Activated naive CD4-positive, alpha-beta T cell treated with anti-CD3 and anti-CD28 coated beads, Interleukin-2, amount 50 U/mL, for 24 hours (primary cell): ENCODE data around the gene SLC30A7.
"Not testable (repeated sequence)": the region's sequence is repeated elsewhere in the genome, so short reads cannot be mapped to it uniquely, and the experiment has no call there.

Experiments used
- H3K27ac Mint-ChIP-seq: one replicate; pipeline ENCODE4 v1.8.0; 2021; ENCODE audit warnings: mild to moderate bottlenecking, mixed read lengths
- H3K27me3 Mint-ChIP-seq: one replicate; pipeline ENCODE4 v1.8.0; 2021; ENCODE audit warnings: mixed read lengths
- H3K36me3 Mint-ChIP-seq: one replicate; pipeline ENCODE4 v1.8.0; 2021; ENCODE audit warnings: mixed read lengths
- H3K4me1 Mint-ChIP-seq: one replicate; pipeline ENCODE4 v1.8.0; 2021; ENCODE audit warnings: mixed read lengths
- H3K4me3 Mint-ChIP-seq: one replicate; pipeline ENCODE4 v1.8.0; 2021; ENCODE audit warnings: mild to moderate bottlenecking, mixed read lengths
- H3K9me3 Mint-ChIP-seq: one replicate; pipeline ENCODE4 v1.8.0; 2021; ENCODE audit warnings: mixed read lengths

Gene SLC30A7, protein sequence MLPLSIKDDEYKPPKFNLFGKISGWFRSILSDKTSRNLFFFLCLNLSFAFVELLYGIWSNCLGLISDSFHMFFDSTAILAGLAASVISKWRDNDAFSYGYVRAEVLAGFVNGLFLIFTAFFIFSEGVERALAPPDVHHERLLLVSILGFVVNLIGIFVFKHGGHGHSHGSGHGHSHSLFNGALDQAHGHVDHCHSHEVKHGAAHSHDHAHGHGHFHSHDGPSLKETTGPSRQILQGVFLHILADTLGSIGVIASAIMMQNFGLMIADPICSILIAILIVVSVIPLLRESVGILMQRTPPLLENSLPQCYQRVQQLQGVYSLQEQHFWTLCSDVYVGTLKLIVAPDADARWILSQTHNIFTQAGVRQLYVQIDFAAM

GRCh38 chr1:100895540-100896480, at the start of gene SLC30A7:
SLC30A7 (plus strand) TSS chr1:100896090; CDS start chr1:100896263, 173 bp downstream.
- peak within 1 kb of the TSS; percentile 96 for H3K4me3 Mint-ChIP-seq
- peak within 1 kb of the TSS; percentile 98 for H3K27ac Mint-ChIP-seq
- H3K27me3 Mint-ChIP-seq: no peaks in the 10 kb centered on the region
- H3K36me3 Mint-ChIP-seq: peaks cover 18% of the 10 kb centered on the region
- peaks cover 46% of the 10 kb centered on the region for H3K4me1 Mint-ChIP-seq
- H3K9me3 Mint-ChIP-seq: peaks cover 2% of the 10 kb centered on the region

GRCh38 chr1:100847361-100848082, 48.4 kb upstream of the SLC30A7 start:
- Mint-ChIP-seq H3K9me3 (no peaks in the 10 kb centered on the region), H3K27me3 (peaks cover 24% of the 10 kb centered on the region), H3K4me3 (no peak overlapping the region), H3K36me3 (no peaks in the 10 kb centered on the region), H3K4me1 (no peaks in the 10 kb centered on the region), H3K27ac (no peak overlapping the region)

GRCh38 chr1:100851726-100852125, 44.2 kb upstream of the SLC30A7 start:
- Mint-ChIP-seq H3K4me3 (no peak overlapping the region), H3K36me3 (no peaks in the 10 kb centered on the region), H3K27me3 (peaks cover 24% of the 10 kb centered on the region), H3K4me1 (no peaks in the 10 kb centered on the region), H3K9me3 (no peaks in the 10 kb centered on the region), H3K27ac (no peak overlapping the region)

GRCh38 chr1:100852976-100853375, 42.9 kb upstream of the SLC30A7 start:
- H3K4me1 Mint-ChIP-seq: no peaks in the 10 kb centered on the region

DNA sequence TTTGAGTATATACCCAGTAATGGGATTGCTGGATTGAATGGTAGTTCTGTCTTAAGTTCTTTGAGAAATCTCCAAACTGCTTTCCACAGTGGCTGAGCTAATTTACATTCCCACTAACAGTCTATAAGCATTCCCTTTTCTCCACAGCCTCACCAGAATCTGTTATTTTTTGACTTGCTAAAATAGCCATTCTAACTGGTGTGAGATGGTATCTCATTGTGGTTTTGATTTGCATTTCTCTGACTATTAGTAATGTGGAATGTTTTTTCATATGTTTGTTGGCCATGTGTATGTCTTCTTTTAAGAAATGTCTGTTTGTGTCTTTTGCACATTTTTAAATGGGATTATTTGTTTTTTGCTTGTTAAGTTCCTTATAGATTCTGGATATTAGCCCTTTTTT, 40.8 kb upstream of the SLC30A7 start:
- H3K4me3 Mint-ChIP-seq, H3K4me1 Mint-ChIP-seq, H3K27ac Mint-ChIP-seq, H3K36me3 Mint-ChIP-seq, H3K27me3 Mint-ChIP-seq, H3K9me3 Mint-ChIP-seq: not testable (repeated sequence)

More at GRCh38 chr1:100852976-100853375, 42.9 kb upstream of the SLC30A7 start:
- Mint-ChIP-seq H3K9me3 (no peaks in the 10 kb centered on the region), H3K4me3 (no peak overlapping the region), H3K36me3 (no peaks in the 10 kb centered on the region), H3K27ac (no peak overlapping the region), H3K27me3 (peaks cover 23% of the 10 kb centered on the region)

DNA sequence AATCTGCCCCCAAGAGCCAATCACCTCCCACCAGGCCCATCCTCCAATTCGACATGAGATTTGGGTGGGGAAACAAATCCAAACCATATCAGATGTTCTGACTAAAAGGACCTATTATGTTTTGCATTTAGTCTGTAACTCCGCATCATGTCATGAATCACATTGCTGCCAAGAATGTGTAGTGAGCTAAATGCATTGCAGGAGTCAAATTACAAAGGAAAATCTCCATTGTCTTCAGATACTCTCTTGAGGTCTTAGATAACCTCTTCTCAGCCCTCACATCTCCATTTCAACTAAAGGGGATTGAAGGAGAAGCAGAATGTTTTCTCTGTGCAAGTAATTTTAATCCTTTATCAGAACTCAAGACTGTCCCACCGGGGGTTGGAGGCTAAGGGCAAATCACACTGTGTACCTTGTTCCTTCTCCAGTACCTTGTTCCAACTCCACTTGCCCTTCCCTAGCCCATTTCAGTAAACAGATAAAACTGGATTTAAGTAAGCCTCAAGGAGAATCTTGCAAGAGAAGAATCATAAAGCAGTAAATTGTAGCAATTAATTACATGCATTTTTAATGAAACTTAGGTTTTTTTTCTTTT, 35.4 kb upstream of the SLC30A7 start:
- Mint-ChIP-seq H3K4me3 (no peak overlapping the region), H3K36me3 (no peaks in the 10 kb centered on the region), H3K9me3 (no peaks in the 10 kb centered on the region), H3K4me1 (no peaks in the 10 kb centered on the region), H3K27me3 (no peaks in the 10 kb centered on the region), H3K27ac (no peak overlapping the region)

DNA sequence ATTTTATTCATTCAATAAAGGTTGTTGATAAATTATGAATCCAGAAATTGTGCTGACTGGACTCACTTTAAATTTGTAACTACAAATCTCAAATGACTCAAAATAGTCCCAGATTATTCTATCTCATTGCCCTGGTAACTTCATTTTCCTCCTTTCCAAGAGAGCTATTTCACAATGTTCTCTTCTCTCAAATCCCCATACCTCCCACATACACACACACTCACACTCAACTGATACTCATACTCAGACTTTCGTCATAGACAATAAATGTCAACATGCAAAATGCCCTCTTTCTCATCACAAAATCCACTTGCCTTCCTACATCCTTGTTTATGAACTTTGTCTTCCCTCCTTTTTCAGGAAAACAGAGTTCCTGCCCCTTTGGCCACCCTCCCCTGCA, 34.5 kb upstream of the SLC30A7 start:
- Mint-ChIP-seq H3K27me3 (no peaks in the 10 kb centered on the region), H3K9me3 (no peaks in the 10 kb centered on the region), H3K4me3 (no peak overlapping the region), H3K27ac (no peak overlapping the region), H3K4me1 (no peaks in the 10 kb centered on the region), H3K36me3 (no peaks in the 10 kb centered on the region)

GRCh38 chr1:100862591-100862990, 33.3 kb upstream of the SLC30A7 start:
- H3K4me3 Mint-ChIP-seq: no peak overlapping the region
- H3K36me3 Mint-ChIP-seq: no peaks in the 10 kb centered on the region
- no peaks in the 10 kb centered on the region for H3K27me3 Mint-ChIP-seq
- H3K27ac Mint-ChIP-seq: no peak overlapping the region
- no peaks in the 10 kb centered on the region for H3K9me3 Mint-ChIP-seq
- no peaks in the 10 kb centered on the region for H3K4me1 Mint-ChIP-seq

DNA sequence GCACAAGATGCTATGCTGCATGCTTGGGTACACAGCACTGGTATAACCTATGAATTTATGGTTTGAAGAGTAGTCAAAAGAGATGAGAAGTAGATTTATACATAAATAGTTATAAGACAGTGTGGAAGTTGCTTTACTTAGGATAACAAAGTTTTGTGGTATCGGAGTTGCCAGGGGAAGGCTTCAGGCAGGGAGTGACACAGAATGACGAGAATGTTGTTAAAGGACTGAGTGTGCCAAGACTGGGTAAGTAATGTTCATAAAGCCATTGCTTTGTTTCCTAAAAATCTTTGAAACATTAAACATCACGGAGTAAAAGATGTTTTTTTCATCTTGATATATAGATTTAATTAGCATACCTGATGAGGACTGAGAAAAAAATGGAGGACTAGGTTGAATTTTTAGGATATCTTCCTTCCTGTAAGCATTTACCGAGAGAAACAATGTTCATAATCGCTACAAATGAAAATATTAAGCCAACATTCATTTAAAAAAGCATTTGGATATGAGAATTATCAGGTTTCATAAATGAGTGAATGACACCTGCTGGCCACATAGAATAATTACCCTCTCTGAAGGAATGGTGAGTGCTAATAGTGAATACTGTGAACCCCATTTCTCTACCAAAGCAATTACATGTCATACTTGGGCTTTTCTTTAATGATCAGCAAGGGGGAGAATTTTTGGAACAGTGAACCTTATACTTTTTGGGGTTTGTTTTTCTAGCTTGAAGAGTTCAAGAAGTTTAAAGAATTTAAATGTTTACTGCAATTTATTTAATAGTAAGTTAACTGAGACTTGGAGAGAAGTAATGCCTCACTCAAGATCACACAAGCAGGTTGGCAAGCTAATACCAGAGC, 29.6 kb upstream of the SLC30A7 start:
- Mint-ChIP-seq H3K27ac (no peak overlapping the region), H3K36me3 (no peaks in the 10 kb centered on the region), H3K4me1 (no peaks in the 10 kb centered on the region), H3K27me3 (no peaks in the 10 kb centered on the region), H3K9me3 (no peaks in the 10 kb centered on the region), H3K4me3 (no peak overlapping the region)

GRCh38 chr1:100866901-100867206, 29.0 kb upstream of the SLC30A7 start:
- no peak overlapping the region for H3K4me3 Mint-ChIP-seq

DNA sequence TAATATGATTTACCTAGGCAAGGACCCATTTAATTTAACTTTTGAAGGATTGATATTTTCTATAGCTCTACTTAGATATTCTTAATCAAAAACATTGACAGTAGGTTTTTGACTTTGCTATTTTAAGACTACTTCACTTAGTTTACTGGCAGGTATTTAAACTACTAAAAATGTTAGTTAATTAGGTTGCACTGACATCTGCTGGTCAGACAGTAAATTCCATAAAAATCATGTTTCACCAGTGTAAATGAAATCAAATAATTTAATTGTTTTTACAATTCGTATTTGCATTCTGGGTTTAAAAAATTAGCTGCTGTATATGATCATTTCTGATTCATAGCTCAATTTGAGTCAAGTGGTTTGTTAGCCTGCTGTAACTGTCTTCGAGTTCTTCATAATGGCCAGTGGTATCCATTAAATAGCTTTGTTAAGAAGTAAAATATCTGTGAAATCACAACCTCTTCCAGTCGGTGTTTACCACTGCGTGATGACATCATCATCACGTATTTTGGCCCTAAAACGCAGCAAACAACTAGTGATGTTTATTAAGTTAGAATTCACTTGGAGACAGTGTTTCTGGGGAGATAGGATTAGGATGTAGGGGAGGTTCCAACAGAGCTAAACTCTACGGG, 27.4 kb upstream of the SLC30A7 start:
- no peaks in the 10 kb centered on the region for H3K27me3 Mint-ChIP-seq

More at GRCh38 chr1:100866901-100867206, 29.0 kb upstream of the SLC30A7 start:
- Mint-ChIP-seq H3K27me3 (no peaks in the 10 kb centered on the region), H3K4me1 (no peaks in the 10 kb centered on the region), H3K27ac (no peak overlapping the region), H3K36me3 (no peaks in the 10 kb centered on the region), H3K9me3 (no peaks in the 10 kb centered on the region)

DNA sequence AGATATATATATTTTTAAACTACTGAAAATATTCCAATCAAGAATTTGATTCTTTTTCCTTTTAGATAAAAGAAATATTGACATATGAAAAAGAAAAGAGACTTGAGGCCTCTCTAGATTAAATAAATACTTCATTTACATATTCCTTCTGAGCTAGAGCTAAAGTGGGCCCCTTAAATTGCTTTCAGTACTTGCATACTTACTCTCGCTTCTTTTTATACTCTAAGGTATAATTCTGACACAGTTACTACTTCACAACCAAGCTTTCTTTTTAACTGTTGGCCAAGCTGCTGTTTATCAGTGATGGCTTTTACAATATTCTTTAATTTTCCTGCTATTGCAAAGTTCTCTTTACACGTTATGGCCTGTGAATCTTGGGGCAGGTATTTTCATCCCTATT, 25.9 kb upstream of the SLC30A7 start:
- no peaks in the 10 kb centered on the region for H3K36me3 Mint-ChIP-seq
- no peak overlapping the region for H3K27ac Mint-ChIP-seq

More for the DNA sequence above, 27.4 kb upstream of the SLC30A7 start:
- no peaks in the 10 kb centered on the region for H3K4me1 Mint-ChIP-seq
- no peaks in the 10 kb centered on the region for H3K9me3 Mint-ChIP-seq
- no peaks in the 10 kb centered on the region for H3K36me3 Mint-ChIP-seq
- H3K27ac Mint-ChIP-seq: no peak overlapping the region
- no peak overlapping the region for H3K4me3 Mint-ChIP-seq

GRCh38 chr1:100874433-100874832, 21.5 kb upstream of the SLC30A7 start:
- no peaks in the 10 kb centered on the region for H3K27me3 Mint-ChIP-seq
- no peaks in the 10 kb centered on the region for H3K4me1 Mint-ChIP-seq
- no peaks in the 10 kb centered on the region for H3K9me3 Mint-ChIP-seq
- H3K27ac Mint-ChIP-seq: no peak overlapping the region
- H3K36me3 Mint-ChIP-seq: peaks cover 1% of the 10 kb centered on the region
- no peak overlapping the region for H3K4me3 Mint-ChIP-seq

More for the DNA sequence above, 25.9 kb upstream of the SLC30A7 start:
- Mint-ChIP-seq H3K4me1 (no peaks in the 10 kb centered on the region), H3K27me3 (no peaks in the 10 kb centered on the region), H3K9me3 (no peaks in the 10 kb centered on the region), H3K4me3 (no peak overlapping the region)

- H3K27ac Mint-ChIP-seq: no peak overlapping the region
- no peaks in the 10 kb centered on the region for H3K4me1 Mint-ChIP-seq
- H3K9me3 Mint-ChIP-seq: no peaks in the 10 kb centered on the region
- no peaks in the 10 kb centered on the region for H3K27me3 Mint-ChIP-seq
- no peak overlapping the region for H3K4me3 Mint-ChIP-seq
- H3K36me3 Mint-ChIP-seq: peaks cover 1% of the 10 kb centered on the region
Measured at GRCh38 chr1:100875228-100875627, 20.7 kb upstream of the SLC30A7 start.
